Uterus (tissue), 4 donors: ENCODE measurements around the gene SLC6A8. TPM values are rescaled to one million over a fixed set of nuclear protein-coding genes. Genes with fewer than 3 reads are reported as not detected.

Source experiments
- DNase-seq, 2 donors: peaks; one replicate each; pipeline ENCODE4 v3.0.0-alpha.2; 2019 to 2020
- H3K27ac ChIP-seq, 2 donors: fragments of 200-600 bp; sonication (generic); 1 replicate in 1 of 2; 2 replicates in 1 of 2; pipeline ENCODE4 v1.5.1; 2016 to 2018
- H3K27me3 ChIP-seq, 2 donors: fragments of 200-600 bp; sonication (generic); one replicate each; pipeline ENCODE4 v1.5.1; 2018 to 2019; ENCODE audit warnings: control low read depth in 1 of 2
- H3K36me3 ChIP-seq, 2 donors: fragments of 200-600 bp; sonication (generic); one replicate each; pipeline ENCODE4 v1.5.1; 2019; ENCODE audit warnings: control low read depth in 1 of 2
- H3K4me1 ChIP-seq, 2 donors: fragments of 200-600 bp; sonication (generic); one replicate each; pipeline ENCODE4 v1.5.1; 2018 to 2019; ENCODE audit warnings: control low read depth in 1 of 2
- H3K4me3 ChIP-seq, 2 donors: fragments of 200-600 bp; sonication (generic); 1 replicate in 1 of 2; 2 replicates in 1 of 2; pipeline ENCODE4 v1.5.1; 2018 to 2019; ENCODE audit warnings: mild to moderate bottlenecking in 1 of 2
- H3K9me3 ChIP-seq, 2 donors: fragments of 200-600 bp; sonication (generic); one replicate each; pipeline ENCODE4 v1.5.1; 2019; ENCODE audit warnings: control low read depth in 1 of 2
- POLR2A ChIP-seq, 2 donors: fragments of 450-650 bp; IDR thresholded peaks; one replicate each; pipeline ENCODE4 v1.6.1; 2016; ENCODE audit warnings: antibody characterized with exemption in 2 of 2, mild to moderate bottlenecking in 1 of 2, moderate library complexity in 1 of 2
- intact Hi-C: fragments of 100-400 bp; cut with DNase I; formaldehyde crosslinking; loops from one replicate; pipeline ENCODE4 v1.15.1; 2023; ENCODE audit warnings: low total_unique reads
- total RNA-seq, 4 donors: library from RNA; depleted of rRNA in 3 of 4; stranded (reverse); fragments of >200 nt in 3 of 4; gene quantifications; one replicate each; pipeline versions ENCODE4 v1.1.0 to v1.2.4, GENCODE V29; 2014 to 2023
- TF ChIP-seq, protein P1 (sequence below), 4 experiments: fragments of 200-600 bp in 2 of 4; fragments of 450-650 bp in 2 of 4; sonication (generic) in 2 of 4; IDR thresholded peaks; one replicate each; pipeline ENCODE4 v1.5.1; 2016 to 2019; ENCODE audit warnings: antibody characterized with exemption in 4 of 4, mild to moderate bottlenecking in 2 of 4, moderate library complexity in 1 of 4
- donor health status: DM: yes; HTN: yes; CAD: no.

The SLC6A8 gene
- total RNA-seq, 4 donors from 2014 or later, result 4.7 to 40.3 (median 11.2) TPM

DNA sequence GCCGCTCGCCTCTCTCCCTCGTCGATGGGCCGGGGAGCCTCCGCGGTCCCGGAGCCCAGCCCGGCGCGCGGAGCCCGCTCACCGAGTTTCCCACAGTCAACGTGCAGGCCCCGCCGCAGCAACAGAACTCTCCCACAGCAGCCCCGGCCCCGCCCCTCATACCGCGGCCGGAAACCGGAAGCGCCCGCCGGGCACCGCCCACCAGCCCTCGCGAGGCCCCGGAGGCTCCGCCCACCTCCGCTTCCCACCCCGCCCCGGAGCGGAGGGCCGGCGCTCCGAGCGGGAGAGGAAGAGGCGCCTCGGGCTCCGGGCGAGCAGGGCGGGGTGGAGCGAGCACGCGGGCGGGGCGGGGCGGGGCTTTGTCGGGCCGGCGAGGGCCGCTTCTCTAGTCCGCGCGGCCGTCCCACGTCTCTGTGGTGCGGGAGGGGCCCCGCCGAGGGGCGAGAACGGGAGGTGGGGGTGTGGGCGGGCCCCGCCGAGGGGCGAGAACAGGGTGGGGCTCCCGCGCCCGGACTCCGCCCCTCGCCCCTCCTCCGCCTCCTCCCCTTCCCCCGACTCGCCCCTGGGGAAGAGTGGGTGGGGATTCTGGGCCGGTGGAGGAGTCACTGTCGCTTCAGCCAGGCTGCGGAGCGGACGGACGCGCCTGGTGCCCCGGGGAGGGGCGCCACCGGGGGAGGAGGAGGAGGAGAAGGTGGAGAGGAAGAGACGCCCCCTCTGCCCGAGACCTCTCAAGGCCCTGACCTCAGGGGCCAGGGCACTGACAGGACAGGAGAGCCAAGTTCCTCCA is 36.7 kb downstream of the SLC6A8 start, which contains the start of the genes ABCD1 and BCAP31:
Gene ABCD1 (plus strand): TSS at position 605 of the 787 bp plus-strand sequence. CDS start 411 bp downstream, outside the sequence.
Gene BCAP31 (minus strand): TSS at position 136 of the 787 bp plus-strand sequence. CDS start 1,143 bp downstream, outside the sequence.
- DNase-seq, result peak; percentile 88
- Histone ChIP-seq H3K36me3 (no peaks in the 10 kb centered on the region), H3K9me3 (no peaks in the 10 kb centered on the region), H3K4me1 (peaks cover 0 to 4% of the 10 kb centered on the region in 2 donors), H3K27me3 (no peaks in the 10 kb centered on the region), H3K27ac (peak within 1 kb of the TSS; percentile 81 to 91), H3K4me3 (peak within 1 kb of the TSS; percentile 43 to 49)
- intact Hi-C loops, result no loop called here
- TF ChIP-seq, protein P1, sequence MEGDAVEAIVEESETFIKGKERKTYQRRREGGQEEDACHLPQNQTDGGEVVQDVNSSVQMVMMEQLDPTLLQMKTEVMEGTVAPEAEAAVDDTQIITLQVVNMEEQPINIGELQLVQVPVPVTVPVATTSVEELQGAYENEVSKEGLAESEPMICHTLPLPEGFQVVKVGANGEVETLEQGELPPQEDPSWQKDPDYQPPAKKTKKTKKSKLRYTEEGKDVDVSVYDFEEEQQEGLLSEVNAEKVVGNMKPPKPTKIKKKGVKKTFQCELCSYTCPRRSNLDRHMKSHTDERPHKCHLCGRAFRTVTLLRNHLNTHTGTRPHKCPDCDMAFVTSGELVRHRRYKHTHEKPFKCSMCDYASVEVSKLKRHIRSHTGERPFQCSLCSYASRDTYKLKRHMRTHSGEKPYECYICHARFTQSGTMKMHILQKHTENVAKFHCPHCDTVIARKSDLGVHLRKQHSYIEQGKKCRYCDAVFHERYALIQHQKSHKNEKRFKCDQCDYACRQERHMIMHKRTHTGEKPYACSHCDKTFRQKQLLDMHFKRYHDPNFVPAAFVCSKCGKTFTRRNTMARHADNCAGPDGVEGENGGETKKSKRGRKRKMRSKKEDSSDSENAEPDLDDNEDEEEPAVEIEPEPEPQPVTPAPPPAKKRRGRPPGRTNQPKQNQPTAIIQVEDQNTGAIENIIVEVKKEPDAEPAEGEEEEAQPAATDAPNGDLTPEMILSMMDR (IDR thresholded peaks at IDR 0.05), result no peak
- peak; percentile 62 to 73 for TF ChIP-seq POLR2A (IDR thresholded peaks at IDR 0.05)

DNA sequence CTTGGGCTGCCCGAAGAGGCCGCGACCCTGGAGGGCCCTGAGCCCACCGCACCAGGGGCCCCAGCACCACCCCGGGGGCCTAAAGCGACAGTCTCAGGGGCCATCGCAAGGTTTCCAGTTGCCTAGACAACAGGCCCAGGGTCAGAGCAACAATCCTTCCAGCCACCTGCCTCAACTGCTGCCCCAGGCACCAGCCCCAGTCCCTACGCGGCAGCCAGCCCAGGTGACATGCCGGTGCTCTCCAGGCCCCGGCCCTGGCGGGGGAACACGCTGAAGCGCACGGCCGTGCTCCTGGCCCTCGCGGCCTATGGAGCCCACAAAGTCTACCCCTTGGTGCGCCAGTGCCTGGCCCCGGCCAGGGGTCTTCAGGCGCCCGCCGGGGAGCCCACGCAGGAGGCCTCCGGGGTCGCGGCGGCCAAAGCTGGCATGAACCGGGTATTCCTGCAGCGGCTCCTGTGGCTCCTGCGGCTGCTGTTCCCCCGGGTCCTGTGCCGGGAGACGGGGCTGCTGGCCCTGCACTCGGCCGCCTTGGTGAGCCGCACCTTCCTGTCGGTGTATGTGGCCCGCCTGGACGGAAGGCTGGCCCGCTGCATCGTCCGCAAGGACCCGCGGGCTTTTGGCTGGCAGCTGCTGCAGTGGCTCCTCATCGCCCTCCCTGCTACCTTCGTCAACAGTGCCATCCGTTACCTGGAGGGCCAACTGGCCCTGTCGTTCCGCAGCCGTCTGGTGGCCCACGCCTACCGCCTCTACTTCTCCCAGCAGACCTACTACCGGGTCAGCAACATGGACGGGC is 37.5 kb downstream of the SLC6A8 start:
- intact Hi-C loops, result no loop called here
- no peaks in the 10 kb centered on the region for H3K27me3 ChIP-seq
- DNase-seq, result no peak
- peaks cover 0 to 4% of the 10 kb centered on the region in 2 donors for H3K4me1 ChIP-seq
- H3K9me3 ChIP-seq, result no peaks in the 10 kb centered on the region
- no peak for TF ChIP-seq POLR2A (IDR thresholded peaks at IDR 0.05)
- peak overlapping the region; percentile 81 to 91 for H3K27ac ChIP-seq
- peak overlapping the region; percentile 32 to 49 for H3K4me3 ChIP-seq
- no peaks in the 10 kb centered on the region for H3K36me3 ChIP-seq

DNA sequence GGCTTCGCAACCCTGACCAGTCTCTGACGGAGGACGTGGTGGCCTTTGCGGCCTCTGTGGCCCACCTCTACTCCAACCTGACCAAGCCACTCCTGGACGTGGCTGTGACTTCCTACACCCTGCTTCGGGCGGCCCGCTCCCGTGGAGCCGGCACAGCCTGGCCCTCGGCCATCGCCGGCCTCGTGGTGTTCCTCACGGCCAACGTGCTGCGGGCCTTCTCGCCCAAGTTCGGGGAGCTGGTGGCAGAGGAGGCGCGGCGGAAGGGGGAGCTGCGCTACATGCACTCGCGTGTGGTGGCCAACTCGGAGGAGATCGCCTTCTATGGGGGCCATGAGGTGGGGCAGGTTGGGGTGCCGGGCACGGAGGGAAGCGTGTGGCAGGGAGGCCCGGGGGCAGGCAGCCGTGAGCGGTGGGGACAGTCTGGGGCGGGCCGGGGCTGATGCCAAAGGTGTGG is 38.1 kb downstream of the SLC6A8 start:
- H3K36me3 ChIP-seq, result no peaks in the 10 kb centered on the region
- no peaks in the 10 kb centered on the region for H3K27me3 ChIP-seq
- no peak overlapping the region for H3K4me3 ChIP-seq
- peak in 1 of 2 donors; percentile 37 for DNase-seq
- peak overlapping the region; percentile 81 to 91 for H3K27ac ChIP-seq
- H3K9me3 ChIP-seq, result no peaks in the 10 kb centered on the region
- peaks cover 0 to 4% of the 10 kb centered on the region in 2 donors for H3K4me1 ChIP-seq
- TF ChIP-seq POLR2A (IDR thresholded peaks at IDR 0.05), result no peak
- TF ChIP-seq, protein P1 (IDR thresholded peaks at IDR 0.05), result no peak
- intact Hi-C loops, result no loop called here

DNA sequence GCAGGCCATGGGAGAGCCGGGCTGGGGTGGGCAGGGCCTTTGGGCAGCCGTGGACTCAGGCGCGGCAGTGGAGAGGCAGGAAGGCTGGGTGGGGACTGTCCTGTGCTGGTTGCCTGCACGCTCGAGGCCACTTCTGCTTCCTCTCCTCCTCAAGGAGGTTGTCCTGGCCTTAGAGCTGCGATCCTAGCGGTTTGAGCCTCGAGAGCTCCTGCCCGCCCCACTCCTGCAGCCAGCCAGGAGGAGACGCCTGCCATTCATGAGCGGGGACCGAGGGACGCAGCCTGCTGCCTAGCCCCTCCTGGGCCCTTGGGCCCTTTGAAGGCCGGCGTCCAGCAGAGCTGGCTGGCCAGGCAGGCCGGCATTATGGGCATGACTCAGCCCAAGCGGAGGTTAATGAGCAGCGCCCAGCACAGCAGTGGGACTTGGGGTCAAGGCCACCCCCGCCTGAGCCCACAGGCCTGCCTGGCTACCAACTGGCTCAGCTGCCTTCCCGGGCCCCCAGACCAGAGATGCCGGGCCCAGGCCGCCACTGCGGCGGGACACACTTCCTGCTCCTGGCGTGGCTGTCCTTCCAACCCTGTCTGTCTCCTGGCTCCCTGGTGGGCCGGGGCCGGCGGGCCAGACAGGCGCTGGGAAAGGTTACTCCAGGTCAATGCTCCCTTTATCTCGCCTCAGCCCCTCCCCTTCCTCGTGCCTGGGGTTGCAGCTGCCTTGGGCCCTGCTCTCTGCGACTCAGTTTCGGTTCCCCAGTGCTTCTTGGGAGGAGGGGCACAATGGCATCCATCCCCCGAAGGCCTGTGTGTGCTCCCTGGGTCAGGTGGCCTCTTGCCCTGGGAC is 38.8 kb downstream of the SLC6A8 start:
- intact Hi-C loops, result no loop called here
- DNase-seq, result peak; percentile 46 to 52
- TF ChIP-seq, protein P1 (IDR thresholded peaks at IDR 0.05), result no peak
- no peak for TF ChIP-seq POLR2A (IDR thresholded peaks at IDR 0.05)

More for the DNA sequence above, 38.8 kb downstream of the SLC6A8 start:
- Histone ChIP-seq H3K27me3 (no peaks in the 10 kb centered on the region), H3K4me3 (peak overlapping the region; percentile 9 to 21), H3K27ac (peak overlapping the region; percentile 81 to 91), H3K9me3 (no peaks in the 10 kb centered on the region), H3K4me1 (peaks cover 0 to 4% of the 10 kb centered on the region in 2 donors), H3K36me3 (no peaks in the 10 kb centered on the region)
